Glomerular endothelial cell (primary cell): ENCODE data around the gene SAMD9L. TPM values are rescaled to one million over a fixed set of nuclear protein-coding genes. Genes with fewer than 3 reads are reported as not detected.

Experiments used
- total RNA-seq: library from RNA; depleted of rRNA; stranded (reverse); fragments of >200 nt; gene quantifications from 2 replicates; pipeline ENCODE4 v1.2.3, GENCODE V29; 2015

SAMD9L gene
- total RNA-seq, 1 donor from 2014 or later = 43.6 TPM

Other genes starting within 250 kb of the SAMD9L start
- 8.4 and 16.5 TPM in 2 replicates for gene SAMD9, start 30.4 kb downstream of the SAMD9L start, total RNA-seq
- gene HEPACAM2, start 78.1 kb upstream of the SAMD9L start, total RNA-seq = not detected in 2 replicates
- 11.8 and 15.5 TPM in 2 replicates for gene VPS50, start 84.0 kb upstream of the SAMD9L start, total RNA-seq